Measurements from ENCODE around the gene DCUN1D2. TPM values are rescaled to one million over a fixed set of nuclear protein-coding genes. Genes with fewer than 3 reads are reported as not detected.
"Not testable (repeated sequence)": the region's sequence is repeated elsewhere in the genome, so short reads cannot be mapped to it uniquely, and the experiment has no call there.

Gene DCUN1D2
- total RNA-seq, 4 donors from 2014 or later = 23.9 to 29.1 (median 26.9) TPM

DNA sequence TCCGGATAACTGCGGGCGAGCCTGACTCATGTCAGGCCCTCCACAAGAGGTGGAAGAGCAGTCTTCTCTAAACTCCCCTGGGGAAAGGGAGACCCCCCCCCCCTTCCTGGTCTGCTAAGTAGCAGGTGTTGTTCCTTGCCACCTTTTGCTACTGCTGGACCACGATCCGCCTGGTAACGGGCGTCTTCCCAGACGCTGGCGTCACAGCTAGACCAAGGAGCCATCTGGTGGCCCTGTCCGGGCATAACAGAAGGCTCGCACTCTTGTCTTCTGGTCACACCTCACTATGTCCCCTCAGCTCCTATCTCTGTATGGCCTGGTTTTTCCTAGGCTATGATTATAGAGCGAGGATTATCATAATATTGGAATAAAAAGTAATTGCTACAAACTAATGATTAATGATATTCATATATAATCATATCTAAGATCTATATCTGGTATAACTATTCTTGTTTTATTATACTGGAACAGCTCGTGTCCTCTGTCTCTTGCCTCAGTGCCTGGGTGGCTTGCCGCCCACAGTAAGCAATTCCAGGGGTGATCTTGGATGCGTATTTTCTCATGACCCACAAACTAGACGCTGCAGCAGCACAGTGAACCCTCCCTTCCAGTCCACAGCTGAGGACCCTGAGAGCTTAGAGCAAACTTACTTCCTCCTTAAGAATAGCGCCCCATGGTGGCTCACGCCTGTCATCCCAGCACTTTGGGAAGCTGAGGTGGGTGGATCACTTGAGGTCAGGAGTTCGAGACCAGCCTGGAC, 39.5 kb downstream of the DCUN1D2 start:
- H3K36me3 ChIP-seq = peaks cover 0 to 10% (median 0%) of the 10 kb centered on the region in 3 donors
- TF ChIP-seq, protein P1, sequence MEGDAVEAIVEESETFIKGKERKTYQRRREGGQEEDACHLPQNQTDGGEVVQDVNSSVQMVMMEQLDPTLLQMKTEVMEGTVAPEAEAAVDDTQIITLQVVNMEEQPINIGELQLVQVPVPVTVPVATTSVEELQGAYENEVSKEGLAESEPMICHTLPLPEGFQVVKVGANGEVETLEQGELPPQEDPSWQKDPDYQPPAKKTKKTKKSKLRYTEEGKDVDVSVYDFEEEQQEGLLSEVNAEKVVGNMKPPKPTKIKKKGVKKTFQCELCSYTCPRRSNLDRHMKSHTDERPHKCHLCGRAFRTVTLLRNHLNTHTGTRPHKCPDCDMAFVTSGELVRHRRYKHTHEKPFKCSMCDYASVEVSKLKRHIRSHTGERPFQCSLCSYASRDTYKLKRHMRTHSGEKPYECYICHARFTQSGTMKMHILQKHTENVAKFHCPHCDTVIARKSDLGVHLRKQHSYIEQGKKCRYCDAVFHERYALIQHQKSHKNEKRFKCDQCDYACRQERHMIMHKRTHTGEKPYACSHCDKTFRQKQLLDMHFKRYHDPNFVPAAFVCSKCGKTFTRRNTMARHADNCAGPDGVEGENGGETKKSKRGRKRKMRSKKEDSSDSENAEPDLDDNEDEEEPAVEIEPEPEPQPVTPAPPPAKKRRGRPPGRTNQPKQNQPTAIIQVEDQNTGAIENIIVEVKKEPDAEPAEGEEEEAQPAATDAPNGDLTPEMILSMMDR (IDR thresholded peaks at IDR 0.05) = peak in 4 of 6 experiments; percentile 15 to 70 (median 62)
- H3K27ac ChIP-seq, H3K9me3 ChIP-seq, H3K4me3 ChIP-seq, H3K4me1 ChIP-seq, H3K27me3 ChIP-seq: not testable (repeated sequence)
- peak in 2 of 3 donors; percentile 22 to 76 for DNase-seq

DNA sequence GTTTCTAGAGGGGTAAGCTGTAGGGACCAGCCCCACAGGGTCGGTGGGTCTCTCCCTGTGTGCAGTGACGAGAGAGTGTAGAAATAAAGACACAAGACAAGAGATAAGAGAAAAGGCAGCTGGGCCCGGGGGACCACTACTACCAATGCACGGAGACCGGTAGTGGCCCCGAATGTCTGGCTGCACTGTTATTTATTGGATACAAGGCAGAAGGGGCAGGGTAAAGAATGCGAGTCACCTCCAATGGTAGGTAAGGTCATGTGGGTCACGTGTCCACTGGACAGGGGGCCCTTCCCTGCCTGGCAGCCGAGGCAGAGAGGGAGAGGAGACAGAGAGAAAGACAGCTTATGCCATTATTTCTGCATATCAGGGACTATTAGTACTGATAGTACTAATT, 40.2 kb downstream of the DCUN1D2 start:
- H3K4me3 ChIP-seq = peak overlapping the region in 1 of 4 donors; percentile 50
- H3K27ac ChIP-seq, H3K9me3 ChIP-seq, H3K27me3 ChIP-seq, H3K36me3 ChIP-seq, H3K4me1 ChIP-seq: not testable (repeated sequence)
- DNase-seq = peak in 1 of 3 donors; percentile 7

DNA sequence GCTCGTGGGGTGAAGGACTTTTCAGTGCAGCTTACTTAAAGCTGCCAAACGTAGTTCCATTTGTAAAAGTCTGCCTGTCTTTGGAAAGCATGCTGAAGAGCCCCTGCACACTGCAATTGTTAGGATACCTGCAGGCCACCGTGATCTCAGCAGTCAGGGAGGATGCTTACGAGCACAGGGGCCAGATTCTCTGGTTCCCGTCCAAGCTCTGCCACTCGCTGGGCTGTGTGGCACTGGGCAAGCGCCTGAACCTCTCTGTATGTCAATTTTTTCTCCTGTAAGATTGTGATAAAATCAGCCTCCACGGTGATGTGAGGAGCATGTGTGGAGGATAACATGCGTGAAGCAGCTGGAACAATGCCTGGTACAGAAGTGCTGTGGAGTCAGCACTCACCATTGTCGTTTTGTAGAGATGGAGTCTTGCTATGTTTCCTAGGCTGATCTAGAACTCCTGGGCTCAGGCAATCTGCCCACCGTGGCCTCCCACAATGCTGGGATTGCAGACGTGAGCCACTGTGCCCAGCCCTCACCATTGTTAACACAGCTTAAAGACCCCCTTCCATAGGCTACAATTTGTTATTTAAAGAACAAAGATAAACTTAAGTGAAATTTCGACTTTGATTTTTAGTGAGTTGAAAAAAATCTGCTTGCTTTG, 40.7 kb downstream of the DCUN1D2 start:
- H3K27me3 ChIP-seq = no peaks in the 10 kb centered on the region
- H3K27ac ChIP-seq = peak overlapping the region; percentile 47 to 91 (median 75)
- H3K4me3 ChIP-seq = peak overlapping the region in 3 of 4 donors; percentile 26 to 54 (median 50)
- no peaks in the 10 kb centered on the region for H3K9me3 ChIP-seq
- peaks cover 0 to 5% (median 0%) of the 10 kb centered on the region in 4 donors for H3K4me1 ChIP-seq
- peaks cover 0 to under 1% (median 0%) of the 10 kb centered on the region in 3 donors for H3K36me3 ChIP-seq
- DNase-seq = no peak
- TF ChIP-seq POLR2A (IDR thresholded peaks at IDR 0.05) = no peak
- TF ChIP-seq, protein P1 (IDR thresholded peaks at IDR 0.05) = no peak

DNA sequence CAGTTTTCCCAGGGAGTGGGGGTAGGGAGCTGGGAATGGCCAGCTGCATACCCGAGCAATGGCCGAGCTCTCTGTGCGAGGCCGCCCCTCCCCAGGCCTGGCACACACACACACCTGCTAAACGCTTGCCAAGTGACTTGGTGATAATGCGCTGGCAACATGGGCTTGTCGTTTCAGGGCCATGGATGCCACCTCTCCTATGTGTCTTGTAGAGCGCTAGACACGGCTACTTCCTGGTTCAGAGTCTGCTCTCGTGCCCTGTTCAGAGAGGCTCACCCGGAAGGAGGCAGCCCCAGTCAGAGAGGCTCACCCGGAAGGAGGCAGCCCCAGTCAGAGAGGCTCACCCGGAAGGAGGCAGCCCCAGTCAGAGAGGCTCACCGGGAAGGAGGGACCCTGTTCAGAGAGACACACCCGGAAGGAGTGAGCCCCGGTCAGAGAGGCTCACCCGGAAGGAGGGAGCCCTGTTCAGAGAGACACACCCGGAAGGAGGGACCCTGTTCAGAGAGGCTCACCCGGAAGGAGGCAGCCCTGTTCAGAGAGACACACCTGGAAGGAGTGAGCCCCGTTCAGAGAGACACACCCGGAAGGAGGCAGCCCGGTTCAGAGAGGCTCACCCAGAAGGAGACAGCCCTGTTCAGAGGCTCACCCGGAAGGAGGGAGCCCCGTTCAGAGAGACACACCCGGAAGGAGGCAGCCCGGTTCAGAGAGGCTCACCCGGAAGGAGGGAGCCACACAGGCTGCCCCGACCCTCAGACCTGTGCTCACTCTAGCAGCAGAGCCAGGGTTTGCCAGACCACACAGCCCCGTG, 41.4 kb downstream of the DCUN1D2 start:
- Histone ChIP-seq H3K9me3 (no peaks in the 10 kb centered on the region), H3K4me1 (peaks cover 0 to 5% (median 0%) of the 10 kb centered on the region in 4 donors), H3K36me3 (no peaks in the 10 kb centered on the region), H3K27ac (peak overlapping the region; percentile 47 to 91 (median 75)), H3K4me3 (peak overlapping the region; percentile 20 to 54 (median 38)), H3K27me3 (no peaks in the 10 kb centered on the region)
- peak; percentile 25 to 89 (median 87) for DNase-seq
- TF ChIP-seq POLR2A (IDR thresholded peaks at IDR 0.05) = peak; percentile 45 to 51
- TF ChIP-seq, protein P1 (IDR thresholded peaks at IDR 0.05) = no peak

DNA sequence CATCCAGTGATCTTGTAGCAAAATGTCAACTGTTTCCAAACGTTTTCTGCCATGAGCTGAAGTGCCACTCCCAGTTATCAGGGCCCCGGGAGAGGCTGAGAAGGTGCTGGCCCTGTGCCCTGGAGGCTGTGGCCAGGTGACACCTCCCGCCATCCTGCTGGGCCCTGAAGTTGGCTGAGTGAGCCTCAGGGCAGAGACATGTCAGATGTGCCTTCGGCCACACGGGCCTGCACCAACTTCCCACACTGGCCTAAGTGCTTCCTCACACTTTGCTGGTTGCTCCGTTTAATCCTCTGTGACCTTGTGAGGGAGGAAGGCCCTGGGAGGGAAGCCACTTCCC, 42.0 kb downstream of the DCUN1D2 start:
- Histone ChIP-seq H3K4me1 (peaks cover 0 to 5% (median 0%) of the 10 kb centered on the region in 4 donors), H3K36me3 (no peaks in the 10 kb centered on the region), H3K4me3 (peak overlapping the region; percentile 20 to 54 (median 36)), H3K9me3 (no peaks in the 10 kb centered on the region), H3K27me3 (no peaks in the 10 kb centered on the region), H3K27ac (peak overlapping the region; percentile 46 to 91 (median 75))
- no peak for DNase-seq
- TF ChIP-seq, protein P1 (IDR thresholded peaks at IDR 0.05) = no peak
- TF ChIP-seq POLR2A (IDR thresholded peaks at IDR 0.05) = no peak

Data from Peyer's patch (tissue), 4 donors.